Lung microvascular endothelial cell (primary cell): Measurements from ENCODE around the gene RCC2. TPM values are rescaled to one million over a fixed set of nuclear protein-coding genes. Genes with fewer than 3 reads are reported as not detected.

Experiments
- DNase-seq, 2 donors: peaks; one replicate each; pipeline versions ENCODE4 v3.0.0 to v3.0.0-alpha.2; 2010; ENCODE audit warnings: low read depth in 2 of 2
- total RNA-seq: library from RNA; depleted of rRNA; stranded (reverse); fragments of >200 nt; gene quantifications from 2 replicates; pipeline ENCODE4 v1.2.1, GENCODE V29; 2014

Gene RCC2
- total RNA-seq, 1 donor from 2014 or later, result 80.2 TPM

DNA sequence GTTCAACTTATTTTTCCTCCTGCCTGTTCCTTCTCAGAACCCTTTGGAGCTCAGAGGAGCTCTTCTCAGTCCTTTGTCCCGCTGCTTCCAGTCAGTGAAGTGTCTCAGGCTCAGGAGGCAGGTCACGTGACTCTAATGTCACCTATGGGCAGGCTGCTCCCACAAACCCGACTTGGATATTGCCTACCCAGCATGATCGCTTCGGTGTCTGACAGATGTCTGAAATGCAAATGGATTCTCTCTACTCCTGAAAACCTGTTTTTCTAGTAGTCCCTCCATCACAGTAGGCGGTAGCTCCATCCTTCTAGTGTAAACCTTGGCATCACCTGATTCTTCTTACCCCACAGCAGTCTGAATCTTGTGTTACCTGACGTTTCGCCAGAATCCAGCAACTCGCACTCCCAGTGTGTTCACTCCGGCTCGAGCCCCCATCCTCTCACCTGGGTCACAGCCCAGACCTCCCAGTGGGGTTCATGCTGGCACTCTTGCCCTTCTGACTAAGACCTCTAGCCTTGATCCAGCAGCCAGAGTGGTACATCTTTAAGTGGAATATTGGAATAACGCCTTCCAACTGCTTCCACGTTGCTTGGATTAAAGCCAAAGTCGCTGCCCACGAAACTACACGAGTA is 62.0 kb downstream of the RCC2 start:
- no peak for DNase-seq

- DNase-seq, result no peak
Observed at GRCh38 chr1:17375651-17376050, 63.8 kb downstream of the RCC2 start.

DNA sequence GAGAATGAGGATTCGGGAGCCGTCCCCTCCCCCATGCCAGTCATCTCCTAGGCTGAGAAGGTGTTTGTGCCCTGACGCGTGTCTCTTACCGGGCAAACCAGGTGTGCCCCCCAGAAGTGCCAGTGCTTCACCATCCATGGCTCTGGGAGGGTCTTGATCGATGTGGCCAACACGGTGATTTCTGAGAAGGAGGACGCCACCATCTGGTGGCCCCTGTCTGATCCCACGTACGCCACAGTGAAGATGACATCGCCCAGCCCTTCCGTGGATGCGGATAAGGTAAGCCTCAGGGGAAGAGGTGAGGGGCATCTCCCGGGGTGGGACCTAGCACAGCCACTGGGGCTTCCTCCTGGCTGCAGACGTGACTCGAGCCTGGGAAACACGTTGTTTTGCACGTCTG is 66.5 kb downstream of the RCC2 start:
- no peak for DNase-seq

DNA sequence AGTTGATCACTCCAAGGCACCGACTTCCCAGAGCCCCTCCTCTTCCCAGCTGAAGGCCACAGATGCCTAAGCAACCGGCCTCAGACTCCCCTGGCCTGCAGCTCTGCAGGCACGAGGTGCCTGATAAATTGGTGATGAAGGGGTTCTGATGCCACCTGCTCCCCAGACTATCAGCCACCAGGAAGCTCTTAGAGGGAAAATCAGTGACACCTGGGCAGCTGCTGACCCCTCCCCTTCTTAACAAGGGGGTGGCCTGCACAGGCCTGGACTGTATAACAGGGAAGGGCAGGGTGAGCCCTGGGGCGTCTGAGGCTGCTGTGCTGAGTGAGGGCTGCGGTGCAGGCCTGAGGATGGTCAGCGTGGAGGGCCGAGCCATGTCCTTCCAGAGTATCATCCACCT is 67.6 kb downstream of the RCC2 start, which contains the start of gene PADI6:
Gene PADI6, plus strand, starts transcription at position 301 of the 400 bp plus-strand sequence. Its CDS starts 50 bp downstream, at position 351.
- DNase-seq, result no peak

DNA sequence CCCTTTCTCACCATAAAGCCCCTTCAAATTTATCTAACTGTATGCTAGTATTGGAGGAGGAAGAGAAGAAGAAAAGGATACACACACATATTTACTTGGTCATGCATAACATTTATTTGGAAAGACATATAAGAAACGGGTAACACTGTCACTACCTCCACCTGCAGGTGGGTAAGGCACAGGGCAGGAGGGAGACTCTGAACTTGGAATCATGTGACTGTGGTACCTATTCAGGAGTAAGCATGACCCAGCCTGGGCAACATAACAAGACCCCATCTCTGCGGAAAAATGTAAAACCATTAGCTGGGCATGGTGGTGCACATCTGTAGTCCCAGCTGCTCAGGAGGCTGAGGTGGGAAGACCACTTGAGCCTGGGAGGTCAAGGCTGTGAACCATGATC is 68.9 kb downstream of the RCC2 start:
- no peak for DNase-seq

- DNase-seq, result no peak
Observed at GRCh38 chr1:17369466-17369865, 70.0 kb downstream of the RCC2 start.

DNA sequence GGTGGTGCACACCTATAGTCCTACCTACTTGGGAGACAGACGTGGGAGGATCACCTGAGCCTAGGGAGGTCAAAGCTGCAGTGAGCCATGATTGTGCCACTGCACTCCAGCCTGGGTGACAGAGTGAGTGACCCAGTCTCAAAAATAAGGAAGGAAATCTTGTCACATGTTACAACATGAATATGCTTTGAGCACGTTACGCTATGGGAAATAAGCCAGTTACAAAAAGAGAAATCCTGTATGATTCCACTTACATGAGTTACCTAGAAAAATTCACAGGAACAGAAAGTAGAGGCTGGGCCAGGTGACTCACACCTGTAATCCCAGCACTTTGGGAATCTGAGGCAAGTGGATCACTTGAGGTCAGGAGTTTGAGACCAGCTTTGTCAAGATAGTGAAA is 74.2 kb downstream of the RCC2 start:
- no peak for DNase-seq

GRCh38 chr1:17363771-17364170 is 75.7 kb downstream of the RCC2 start:
- DNase-seq, result no peak

DNA sequence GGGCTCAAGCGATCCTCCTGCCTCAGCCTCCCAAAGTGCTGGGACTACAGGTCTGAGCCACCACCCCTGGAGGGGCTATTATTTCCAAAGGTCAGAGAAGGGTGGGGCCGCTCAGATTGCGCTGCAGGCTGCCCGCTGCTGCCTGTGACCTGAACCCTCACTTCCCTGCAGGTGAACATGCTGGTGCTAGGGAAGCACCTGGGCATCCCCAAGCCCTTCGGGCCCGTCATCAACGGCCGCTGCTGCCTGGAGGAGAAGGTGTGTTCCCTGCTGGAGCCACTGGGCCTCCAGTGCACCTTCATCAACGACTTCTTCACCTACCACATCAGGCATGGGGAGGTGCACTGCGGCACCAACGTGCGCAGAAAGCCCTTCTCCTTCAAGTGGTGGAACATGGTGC is 76.1 kb downstream of the RCC2 start:
- DNase-seq, result no peak

GRCh38 chr1:17361687-17362086 is 77.8 kb downstream of the RCC2 start:
- DNase-seq, result no peak

DNA sequence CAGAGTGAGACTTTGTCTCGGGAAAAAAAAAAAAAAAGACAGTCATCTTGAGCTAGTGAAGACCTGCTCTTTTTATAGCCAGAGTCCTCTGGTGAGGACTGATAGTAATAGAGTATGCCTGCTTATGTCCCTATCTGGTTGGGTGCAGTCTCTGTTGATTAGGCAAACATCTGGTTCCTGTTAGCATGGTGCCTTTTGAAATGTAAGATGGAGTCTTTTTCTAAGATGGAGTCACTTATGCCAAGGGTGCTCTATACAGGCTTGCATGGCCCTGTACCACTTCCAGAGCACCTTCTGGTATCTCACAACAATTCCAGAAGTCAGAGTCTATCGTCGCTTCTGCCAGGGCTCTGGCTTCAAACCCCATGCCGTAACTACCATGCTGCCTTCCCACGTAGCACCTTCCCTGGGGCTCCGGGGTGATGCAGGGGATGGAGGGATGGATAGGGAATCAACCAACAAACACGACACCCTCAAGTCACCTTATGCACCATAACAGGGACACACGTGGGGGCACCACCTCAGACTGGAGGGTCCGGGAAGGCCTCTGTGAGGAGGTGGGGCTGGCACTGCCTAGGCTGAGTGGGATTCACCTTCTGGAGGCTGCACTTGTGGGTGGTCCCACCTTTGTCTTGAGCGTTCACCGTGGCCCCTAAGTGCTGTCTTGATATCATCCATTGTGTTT is 79.1 kb downstream of the RCC2 start:
- DNase-seq, result no peak

- no peak for DNase-seq
Observed at GRCh38 chr1:17359808-17360207, 79.7 kb downstream of the RCC2 start.

DNA sequence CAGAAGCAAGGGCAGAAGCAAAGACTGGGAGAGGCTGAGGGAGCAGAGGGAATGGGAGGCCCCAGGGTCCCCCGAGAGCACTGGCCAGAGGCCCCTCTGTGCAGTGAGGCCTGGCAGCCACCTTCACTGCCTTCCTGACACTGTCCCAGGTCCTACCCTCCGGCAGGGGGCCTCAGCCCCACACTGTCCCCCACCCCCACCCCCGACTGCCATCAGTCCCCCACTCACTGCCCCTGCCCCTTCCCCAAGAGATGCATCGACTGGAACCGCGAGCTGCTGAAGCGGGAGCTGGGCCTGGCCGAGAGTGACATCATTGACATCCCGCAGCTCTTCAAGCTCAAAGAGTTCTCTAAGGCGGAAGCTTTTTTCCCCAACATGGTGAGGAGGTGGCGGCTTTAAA is 80.4 kb downstream of the RCC2 start:
- DNase-seq, result no peak

- DNase-seq, result no peak
Observed at GRCh38 chr1:17358557-17358956, 80.9 kb downstream of the RCC2 start.

Other genes with a start within 250 kb of the RCC2 start
- gene PADI1, start 234.5 kb downstream of the RCC2 start, total RNA-seq, result under 0.01 TPM in 1 of 2 replicates, not detected in the other
- gene PADI3, start 190.6 kb downstream of the RCC2 start, total RNA-seq, result under 0.01 TPM in 1 of 2 replicates, not detected in the other
- gene PADI4, start 131.5 kb downstream of the RCC2 start, total RNA-seq, result not detected in 2 replicates
- gene PADI6, start 67.5 kb downstream of the RCC2 start, total RNA-seq, result not detected in 2 replicates
- gene ARHGEF10L, start 100.0 kb upstream of the RCC2 start, total RNA-seq, result 0.20 and 0.65 TPM in 2 replicates